Stimulated activated CD8-positive, alpha-beta memory T cell treated with anti-CD3 and anti-CD28 coated beads, Interleukin-15, amount 100 ng/mL, for 24 hours (primary cell): ENCODE measurements around the gene PXK.

ENCODE experiments used
- DNase-seq: peaks from one replicate; pipeline ENCODE4 v3.0.0-alpha.2; 2020; ENCODE audit warnings: low read depth

The PXK gene

GRCh38 chr3:58466899-58467563, 134.3 kb downstream of the PXK start:
- no peak for DNase-seq

DNA sequence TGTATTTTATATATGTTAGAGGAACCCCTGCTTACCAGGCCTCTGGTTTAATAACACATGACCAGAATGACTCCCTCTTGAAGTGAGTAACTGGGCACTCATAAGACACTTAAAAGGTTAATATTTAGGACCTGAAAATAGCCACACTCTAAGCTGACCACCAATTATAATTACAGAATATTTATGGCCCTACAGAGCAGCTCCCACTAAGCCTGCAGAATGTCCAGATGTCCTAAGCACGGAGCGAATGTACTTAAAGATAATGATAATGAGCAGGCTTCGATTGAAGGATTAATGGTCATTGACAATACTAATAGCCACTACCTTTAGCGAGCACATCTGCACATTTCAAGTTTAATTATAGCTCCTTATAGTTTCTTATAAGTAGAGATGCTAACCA, 136.4 kb downstream of the PXK start:
- no peak for DNase-seq

- no peak for DNase-seq
These were observed 137.8 kb downstream of the PXK start for GRCh38 chr3:58470363-58471024.

DNA sequence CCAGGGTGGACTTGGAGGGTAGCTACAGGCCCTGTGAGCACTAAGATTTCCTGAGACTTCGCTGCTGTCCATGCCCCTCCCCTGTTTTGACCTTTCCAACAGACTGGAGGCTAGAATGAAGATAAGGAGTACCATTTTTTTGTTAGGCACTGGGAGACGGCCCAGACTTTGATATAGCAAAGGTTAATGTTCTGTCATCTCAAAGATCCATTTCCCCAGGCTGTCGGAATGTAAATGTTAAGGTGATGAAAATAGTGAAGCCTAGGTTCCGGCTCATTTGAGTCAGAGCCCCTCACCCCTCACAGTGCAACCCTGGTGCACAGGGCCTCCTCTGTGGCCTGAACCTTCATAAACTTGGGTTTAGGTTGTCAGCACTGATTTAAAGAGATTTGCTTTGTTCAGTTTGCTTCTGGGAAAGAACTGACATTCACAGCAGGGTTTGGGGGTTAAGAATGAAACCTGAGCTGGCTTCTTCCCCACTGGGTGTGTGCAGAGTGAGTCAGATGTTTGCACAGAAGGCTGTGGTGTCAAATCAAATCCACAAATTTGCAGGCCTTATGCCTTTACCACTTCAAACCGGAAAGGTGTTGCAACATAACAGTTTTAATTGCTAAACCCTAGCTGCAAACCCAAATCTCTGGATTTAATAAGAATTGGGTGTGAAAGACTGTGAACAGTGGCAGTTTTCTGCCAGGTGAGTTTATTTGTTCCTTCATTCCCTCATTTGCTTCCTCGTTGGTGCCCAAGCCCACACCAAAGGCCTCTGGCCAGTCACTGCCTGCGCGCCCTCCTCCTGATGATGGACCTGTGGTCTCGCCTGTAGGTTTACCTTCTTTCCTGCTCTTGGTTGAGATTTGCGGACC, 138.6 kb downstream of the PXK start:
- no peak for DNase-seq

GRCh38 chr3:58473275-58473674, 140.6 kb downstream of the PXK start:
- DNase-seq, result no peak

- DNase-seq, result no peak
These were observed 141.7 kb downstream of the PXK start for GRCh38 chr3:58474348-58474911.

DNA sequence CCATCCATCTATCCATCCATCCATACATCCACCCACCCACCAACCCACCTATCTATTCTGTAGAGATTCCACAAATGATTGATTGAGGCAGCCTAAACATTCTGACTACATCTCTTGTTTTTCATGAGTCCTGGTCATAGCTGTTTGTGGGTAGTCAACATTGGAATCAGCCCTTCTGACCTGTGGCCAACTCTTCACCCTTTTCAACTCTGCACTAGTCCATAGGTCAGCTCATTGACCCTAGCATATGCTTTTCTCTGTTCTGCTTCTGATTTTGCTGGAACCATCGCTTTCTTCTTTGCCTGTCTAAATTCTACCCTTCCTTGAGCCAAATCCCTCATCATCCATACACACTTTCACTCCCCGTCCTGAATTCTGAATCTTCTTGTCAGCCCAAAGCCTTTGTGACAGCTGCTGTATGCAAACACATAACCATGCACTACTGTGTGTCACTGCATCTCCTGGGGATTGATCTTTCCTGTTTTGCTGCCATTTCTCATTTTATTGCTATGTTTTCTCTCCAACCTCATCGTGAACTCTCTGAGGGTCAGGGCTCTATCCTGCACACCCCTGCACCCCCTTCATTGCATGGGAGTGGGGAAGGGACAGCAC, 142.4 kb downstream of the PXK start:
- DNase-seq, result no peak
